NCI-H187 (cell line): Measurements from ENCODE around the gene ITIH1.

Source experiments
- DNase-seq, 2 experiments: peaks; one replicate each; lab custom pipeline; 2025; lab: John Stamatoyannopoulos, UW

ITIH1 gene

GRCh38 chr3:52816654-52817053 is 39.3 kb downstream of the ITIH1 start:
- no peak for DNase-seq

GRCh38 chr3:52817221-52817620 is 39.8 kb downstream of the ITIH1 start:
- no peak for DNase-seq

GRCh38 chr3:52817860-52818259 is 40.5 kb downstream of the ITIH1 start:
- DNase-seq: no peak

DNA sequence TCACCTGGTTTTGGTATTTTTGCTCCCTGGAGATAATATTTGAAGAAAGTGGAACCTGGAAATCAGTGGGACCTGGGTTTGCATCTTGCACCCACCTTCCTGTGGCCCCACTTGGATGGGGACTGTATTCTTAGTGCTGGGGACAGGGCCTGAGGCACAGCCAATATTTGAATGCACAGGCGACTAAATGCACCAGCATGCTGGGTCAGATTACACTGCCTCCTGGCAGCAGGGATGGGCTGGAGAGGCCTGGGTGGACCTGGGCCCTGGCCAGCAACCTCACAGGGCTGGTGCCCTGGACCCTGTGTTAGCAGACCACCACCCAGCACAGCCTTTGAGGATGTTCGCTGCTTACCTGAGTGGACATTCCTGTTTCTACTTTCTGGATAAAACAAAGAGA is 42.5 kb downstream of the ITIH1 start:
- no peak for DNase-seq

DNA sequence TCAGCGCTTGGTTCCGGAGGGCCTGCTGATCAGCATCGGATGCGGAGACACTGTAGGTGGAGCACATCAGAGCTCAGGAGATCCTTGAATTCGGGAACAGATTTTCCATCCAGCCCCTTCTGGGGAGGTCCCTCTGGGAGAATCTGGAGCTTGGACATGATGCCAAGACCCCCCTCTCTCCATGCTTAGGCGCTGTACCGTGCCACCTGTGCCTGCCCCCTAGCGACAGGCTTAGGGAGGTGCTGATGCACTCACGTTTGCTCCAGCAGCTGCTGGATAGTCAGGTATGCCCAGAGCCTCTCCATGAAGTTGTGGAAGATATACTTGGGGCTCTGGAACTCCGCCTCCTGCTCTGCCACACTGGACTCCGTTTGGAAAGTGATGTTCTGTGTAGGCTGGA is 43.3 kb downstream of the ITIH1 start:
- DNase-seq: no peak

DNA sequence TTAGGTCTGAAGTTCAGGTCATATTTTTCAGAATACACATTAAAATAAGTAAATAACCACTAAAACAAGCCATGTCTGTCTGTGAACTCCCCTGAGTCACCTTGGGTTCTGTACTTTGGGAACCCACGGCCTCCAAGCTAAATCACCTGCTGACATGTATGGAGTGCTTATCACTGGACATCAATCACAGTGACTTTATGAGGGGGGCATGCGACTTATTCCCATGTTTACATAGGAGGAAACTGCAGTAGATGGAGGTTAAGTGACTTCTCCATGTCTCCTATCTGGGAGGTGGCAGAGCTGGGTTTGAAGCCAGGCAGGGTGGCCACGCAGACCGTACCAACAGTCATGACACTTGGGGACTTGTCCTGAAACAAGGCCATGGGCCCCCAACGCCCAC is 45.0 kb downstream of the ITIH1 start:
- DNase-seq: no peak

DNA sequence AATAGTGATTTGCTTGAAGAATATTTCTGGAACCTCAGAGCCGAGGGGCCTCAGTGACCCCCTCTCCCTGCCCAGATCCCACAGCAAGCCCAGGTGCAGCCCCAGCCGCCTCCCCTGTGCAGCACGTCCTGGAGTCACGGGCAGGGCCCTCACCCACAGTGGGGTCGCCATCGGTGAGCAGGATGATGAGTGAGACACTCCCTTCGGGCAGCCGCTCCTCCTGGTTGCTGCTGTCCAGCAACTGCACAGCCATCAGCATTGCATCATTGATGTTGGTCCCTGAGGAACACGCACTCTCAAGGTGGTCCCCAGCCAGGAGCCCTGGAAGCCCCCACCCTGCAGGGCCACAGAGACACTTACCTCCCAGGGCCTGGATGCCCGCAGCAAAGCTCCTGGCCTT is 46.6 kb downstream of the ITIH1 start:
- no peak for DNase-seq

- DNase-seq: no peak
These were observed 50.0 kb downstream of the ITIH1 start for GRCh38 chr3:52827441-52827840.

DNA sequence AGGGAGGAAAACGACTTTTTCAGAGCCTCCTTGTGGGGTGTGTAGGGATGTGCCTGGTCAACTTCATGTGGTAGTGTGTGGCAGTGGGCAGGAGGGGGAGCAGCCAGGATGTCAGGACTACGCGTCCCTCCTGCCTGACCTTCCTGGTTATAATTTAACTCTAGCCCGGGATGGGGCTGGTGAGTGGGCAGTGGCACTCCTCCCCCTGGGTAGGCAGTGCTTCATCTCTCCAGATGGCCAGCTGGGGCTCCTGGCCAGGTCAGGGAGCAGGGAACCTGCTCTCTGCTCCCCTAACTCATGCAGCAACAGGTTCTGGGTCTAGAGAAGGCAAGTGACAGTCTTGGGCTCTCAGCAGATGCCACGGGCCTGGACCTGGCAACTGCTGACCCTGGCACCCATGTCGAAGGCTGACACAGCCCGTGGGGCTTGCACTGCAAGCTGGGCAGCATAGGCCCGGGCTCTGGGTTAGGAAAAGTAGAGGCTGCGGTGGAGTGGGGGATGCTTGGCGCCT is 50.5 kb downstream of the ITIH1 start:
- DNase-seq: no peak

DNA sequence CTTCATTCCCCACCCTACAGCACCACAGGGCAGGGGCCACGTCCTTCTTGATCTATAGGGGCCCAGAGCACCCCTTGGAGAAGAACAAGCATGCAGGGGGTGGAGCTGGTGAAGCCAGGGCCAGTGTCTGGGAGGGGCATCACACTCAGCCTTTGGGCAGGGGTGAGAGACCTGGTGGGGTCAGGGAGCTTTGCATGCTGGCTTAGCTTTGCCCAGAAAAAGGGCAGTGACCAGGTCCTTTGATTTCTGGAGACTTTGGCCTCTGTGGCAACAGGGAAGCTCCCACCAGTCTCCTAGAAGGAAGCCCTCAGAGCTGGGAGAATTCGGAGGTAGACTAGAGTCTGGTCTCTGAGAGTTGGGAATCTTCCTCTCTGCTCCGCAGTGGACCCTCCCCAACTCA is 52.1 kb downstream of the ITIH1 start:
- DNase-seq: no peak

- no peak for DNase-seq
These were observed 52.6 kb downstream of the ITIH1 start for GRCh38 chr3:52829906-52830463.

GRCh38 chr3:52830535-52831258 is 53.3 kb downstream of the ITIH1 start, which contains the start of gene ITIH4:
TSS of gene ITIH4 (minus strand) at chr3:52830672. CDS start at chr3:52830642, 30 bp downstream.
- DNase-seq: no peak

DNA sequence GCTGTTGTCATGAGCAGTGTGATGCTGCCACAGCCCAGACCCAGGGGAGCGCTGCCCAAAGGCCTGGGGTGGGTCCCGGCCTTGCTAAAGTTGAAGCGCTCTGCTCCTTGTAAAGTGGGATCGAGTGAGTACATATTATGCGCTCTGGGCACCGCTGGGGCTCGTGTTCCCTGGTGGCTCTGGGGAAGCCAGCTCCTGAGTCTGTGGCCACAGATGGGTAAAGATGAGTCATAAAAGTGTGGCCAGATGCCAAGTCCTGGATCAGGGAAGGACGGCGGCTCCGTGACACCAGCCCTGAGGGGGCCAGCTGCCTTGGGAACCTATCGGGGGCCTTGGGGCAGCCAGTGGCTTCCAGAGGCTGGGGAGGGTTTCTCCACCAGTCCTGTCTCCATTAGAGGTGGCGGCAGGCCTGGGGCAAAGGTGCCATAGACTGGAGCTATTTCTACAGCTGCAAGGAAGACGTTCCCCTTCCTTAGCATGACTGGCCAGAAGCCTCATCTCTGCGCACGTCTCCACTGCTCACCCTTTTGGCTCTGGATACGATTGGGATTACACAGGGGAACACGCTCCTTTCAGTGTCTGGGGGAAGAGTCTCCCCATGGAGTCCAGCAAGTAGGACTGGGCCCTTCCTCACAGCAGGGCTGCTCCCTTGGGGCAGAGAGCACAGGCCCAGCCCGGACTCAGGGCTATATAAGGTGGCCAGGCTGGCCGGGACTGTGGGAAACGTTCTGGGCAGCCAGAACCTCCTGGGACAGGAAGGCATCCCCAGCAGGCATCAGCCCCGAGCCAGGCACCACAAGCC is 54.3 kb downstream of the ITIH1 start:
- no peak for DNase-seq

DNA sequence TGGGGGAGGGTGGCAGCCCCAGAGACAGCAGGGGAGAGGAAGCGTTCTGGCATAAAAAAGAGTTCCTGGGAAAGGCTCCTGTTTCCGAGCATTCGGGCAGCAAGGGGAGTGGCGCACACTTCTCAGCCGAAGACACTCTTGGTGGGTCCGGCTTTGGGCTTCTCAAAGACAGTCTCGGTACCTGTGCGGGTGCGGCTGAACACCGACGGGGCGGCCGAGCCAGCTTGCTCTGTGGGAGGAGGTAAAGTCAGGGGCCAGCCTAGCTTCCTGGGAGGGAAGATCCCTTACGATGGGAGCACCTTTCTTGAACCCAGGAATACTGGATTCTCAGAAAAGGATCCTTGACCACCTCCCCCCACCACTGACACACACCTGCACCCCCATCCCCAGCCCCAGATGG is 55.8 kb downstream of the ITIH1 start:
- DNase-seq: no peak

GRCh38 chr3:52834871-52835501 is 57.6 kb downstream of the ITIH1 start, which contains the start of gene MUSTN1:
TSS of gene MUSTN1 (minus strand) at chr3:52835019. CDS start at chr3:52834948, 71 bp downstream.
- no peak for DNase-seq

DNA sequence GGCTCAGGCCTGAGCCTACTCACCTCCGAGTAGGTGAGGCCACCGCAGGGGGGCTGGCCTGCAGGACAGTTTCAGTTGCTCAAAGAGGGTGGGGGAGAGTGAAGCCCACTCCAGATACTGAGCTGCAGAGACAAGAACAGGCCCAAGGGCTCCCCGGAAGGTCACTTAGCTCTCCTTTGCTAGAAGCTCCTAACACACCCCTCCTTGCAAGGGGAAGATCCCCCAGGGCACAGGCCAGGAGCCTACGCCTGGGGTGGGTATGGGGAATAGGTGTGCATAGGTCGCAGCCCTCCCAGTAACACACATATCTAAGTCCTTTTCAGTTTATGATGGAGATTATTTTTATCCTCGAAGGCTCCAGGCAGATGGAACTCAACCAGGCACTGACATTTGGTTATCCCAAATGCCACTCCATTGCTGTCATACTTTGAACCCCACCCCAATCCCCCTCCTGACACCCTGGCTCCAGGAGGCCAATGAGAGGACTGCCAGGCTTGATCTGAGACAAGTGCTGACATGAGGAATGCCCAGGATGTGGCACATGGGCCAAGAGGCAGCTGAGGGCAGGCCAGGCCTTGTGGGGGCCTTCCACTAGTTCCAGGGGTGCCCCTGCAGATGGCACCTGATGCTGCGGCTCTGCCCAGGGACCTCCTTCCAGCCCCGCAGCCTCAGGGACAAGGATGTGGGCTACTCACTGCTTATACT is 58.5 kb downstream of the ITIH1 start:
- no peak for DNase-seq

DNA sequence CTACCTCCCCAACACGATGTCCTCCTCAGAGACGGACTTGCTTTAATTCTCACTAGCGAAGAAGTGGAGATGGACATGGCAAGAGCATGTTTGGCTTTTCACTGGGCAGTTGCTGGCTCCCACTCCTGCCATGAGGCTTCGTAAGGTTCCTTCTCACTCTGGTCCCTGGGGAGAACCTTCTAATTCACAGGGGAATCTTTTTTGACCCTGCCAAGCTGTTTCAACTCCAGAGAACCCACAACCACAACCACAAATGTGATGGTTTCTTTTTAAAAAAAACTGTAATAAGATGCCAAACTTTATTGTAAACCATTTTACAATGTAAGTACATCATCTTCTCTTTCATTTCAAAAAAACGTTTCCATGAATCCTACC is 59.1 kb downstream of the ITIH1 start:
- no peak for DNase-seq

DNA sequence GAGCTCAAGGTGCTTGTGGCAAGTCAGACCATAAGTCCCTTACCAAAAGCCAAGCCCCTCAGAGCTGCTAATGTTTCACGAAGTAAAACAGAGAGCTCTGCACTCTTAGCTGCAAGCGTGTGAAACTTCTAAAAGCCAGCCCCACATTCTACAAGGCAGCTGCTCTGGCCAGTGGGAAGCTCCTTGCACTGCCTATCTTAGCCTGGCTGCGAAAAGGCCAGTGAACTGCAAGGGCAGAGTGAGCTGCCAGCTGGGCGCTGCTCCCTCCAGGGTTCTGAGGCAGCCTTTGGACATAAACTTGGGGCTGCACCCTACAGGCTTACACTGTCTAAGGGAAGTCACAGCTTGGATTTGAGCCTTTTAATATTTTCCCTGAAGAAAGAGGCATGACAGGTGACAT is 59.6 kb downstream of the ITIH1 start:
- DNase-seq: no peak

DNA sequence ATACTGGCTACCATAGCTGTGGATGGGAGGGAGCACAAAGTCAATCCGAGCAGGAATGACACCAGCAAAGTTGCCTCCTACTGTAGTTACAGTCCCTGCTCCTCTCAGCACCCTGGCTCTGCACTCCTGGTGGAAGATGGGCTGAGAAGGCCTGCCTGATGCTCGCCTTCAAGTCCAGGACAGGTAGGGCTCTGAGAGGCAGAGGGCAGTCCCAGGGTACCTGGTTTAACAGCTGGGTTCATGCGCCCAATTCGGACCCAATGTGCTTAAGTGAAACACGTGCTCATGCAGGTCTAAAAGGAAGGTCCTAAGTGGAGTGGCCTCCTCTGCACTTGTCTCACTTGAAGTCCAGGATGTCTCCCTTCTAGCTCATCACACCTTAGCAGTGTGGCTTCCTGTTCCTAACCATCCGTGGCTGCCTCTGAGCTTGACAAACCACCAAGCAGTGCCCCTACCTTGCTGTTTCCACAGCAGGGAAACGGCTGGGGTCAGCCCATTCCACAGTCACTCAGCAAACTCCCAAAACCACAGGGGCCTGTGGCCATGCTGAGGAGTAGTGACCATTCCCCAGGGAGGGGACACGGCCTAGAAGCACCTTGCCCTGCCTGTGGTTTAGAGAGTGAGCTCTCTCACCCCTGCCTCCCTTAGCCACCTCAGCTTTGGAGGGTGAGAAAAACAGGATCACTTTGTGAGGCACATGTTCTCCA is 61.3 kb downstream of the ITIH1 start:
- no peak for DNase-seq

DNA sequence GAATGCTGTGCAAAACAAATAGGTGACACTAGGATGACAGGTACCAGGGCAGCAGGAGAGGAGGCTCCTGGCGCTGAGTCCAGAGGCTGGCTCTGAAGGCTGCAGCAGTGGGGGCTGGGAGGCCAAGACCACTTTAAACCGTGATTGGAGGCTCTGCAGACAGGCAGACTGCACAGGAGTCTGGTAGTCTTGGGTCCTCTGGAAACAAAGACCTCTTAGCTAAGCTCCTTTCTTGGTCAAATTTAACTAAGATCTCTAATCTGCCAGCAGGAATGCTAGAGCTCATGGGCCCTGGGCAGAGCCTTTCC is 61.8 kb downstream of the ITIH1 start:
- no peak for DNase-seq

DNA sequence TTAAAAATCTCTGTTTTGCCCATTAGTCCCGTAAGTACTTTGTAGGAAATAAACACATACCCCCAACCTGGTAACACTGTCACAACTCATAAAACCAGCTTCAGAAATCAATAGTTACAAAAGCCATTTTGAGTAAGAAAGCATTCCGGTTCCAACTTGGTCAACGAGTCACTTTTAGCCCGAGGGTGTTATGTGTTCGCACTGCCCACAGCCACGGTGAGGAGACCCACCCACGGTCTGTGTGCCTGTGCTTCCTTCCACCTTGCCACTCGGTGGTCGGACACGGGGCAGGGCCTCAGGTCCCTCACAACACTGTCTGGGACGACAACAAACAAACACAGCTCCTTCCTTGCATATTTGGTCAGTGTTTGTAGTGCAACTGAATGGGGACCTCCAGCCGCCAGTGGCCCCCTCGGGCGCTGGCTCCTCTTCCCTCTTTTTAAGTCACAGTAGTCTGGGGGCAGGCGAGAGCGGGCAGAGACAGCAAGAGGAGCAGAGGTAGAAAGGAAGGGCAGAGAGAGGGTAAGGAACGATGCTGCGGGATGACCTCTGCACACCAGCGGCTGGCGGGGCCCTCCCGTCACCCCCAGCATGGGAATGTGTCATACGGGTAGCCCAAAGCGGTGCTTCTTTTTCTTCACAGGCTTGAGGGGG is 62.6 kb downstream of the ITIH1 start:
- DNase-seq: no peak
